Activated CD4-positive, alpha-beta T cell treated with anti-CD3 and anti-CD28 coated beads, Interleukin-10, Interleukin-2, amounts not matched to agents 100 ng/mL and 50 ng/mL, durations not matched to agents 16 hours and 8 hours (primary cell): ENCODE data around the gene PRSS8.
"Not testable (repeated sequence)": the region's sequence is repeated elsewhere in the genome, so short reads cannot be mapped to it uniquely, and the experiment has no call there.

Experiments
- DNase-seq: peaks from one replicate; pipeline ENCODE4 v3.0.0-alpha.2; 2020

Gene PRSS8

DNA sequence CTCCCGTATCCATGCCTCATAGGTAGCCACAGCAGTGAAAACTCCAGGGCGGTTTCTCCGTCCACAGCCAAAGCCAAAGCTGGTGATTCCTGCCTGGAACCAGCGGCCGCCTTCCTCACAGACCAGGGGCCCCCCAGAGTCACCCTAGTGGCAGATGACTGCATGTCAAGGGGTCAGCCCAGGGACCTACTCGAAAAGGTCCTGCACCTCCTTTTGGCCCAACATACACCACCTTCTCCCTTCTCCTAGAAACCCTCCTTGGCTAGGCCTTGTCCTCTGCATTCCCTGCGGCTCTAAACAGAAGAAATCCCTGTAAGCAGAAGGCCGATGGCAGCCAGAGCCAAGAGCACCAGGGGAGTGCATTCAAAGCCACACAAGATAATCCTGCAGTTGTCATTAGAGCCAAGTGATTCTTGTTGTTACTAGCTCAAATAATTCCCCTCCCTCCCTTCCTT is 8.2 kb upstream of the PRSS8 start:
- DNase-seq = no peak

DNA sequence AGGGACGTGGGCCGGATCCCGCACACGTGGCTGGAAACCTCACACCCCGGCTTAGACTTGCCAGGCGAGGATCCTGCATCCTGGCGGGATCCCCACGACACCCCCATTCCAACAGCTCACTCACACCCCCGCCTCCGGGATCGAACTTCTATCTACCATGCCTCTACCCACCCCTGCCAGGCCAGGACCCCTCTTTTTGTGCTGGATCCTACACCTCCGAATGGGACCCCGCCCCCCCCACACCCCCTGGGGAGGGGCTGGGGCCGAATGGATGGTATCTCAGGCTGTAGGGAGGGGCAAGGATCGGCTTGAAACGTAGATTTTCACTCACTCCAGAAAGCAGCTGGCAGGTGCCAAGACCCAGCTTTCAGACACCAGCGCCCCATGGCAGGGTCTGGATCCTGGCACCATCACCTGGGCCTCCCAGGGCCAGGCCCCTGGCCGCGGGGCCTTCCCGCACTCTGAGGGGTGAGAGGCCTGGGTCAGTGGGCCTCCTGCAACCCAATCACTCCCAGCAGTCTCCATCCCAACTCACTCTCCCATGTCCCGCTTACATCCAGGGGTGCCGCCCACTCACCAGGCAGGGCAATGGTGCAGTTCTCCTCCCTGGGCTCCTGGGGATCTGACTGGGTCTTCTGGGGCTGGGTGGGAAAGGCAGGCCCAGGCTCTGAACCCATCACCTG is 7.6 kb upstream of the PRSS8 start:
- no peak for DNase-seq

DNA sequence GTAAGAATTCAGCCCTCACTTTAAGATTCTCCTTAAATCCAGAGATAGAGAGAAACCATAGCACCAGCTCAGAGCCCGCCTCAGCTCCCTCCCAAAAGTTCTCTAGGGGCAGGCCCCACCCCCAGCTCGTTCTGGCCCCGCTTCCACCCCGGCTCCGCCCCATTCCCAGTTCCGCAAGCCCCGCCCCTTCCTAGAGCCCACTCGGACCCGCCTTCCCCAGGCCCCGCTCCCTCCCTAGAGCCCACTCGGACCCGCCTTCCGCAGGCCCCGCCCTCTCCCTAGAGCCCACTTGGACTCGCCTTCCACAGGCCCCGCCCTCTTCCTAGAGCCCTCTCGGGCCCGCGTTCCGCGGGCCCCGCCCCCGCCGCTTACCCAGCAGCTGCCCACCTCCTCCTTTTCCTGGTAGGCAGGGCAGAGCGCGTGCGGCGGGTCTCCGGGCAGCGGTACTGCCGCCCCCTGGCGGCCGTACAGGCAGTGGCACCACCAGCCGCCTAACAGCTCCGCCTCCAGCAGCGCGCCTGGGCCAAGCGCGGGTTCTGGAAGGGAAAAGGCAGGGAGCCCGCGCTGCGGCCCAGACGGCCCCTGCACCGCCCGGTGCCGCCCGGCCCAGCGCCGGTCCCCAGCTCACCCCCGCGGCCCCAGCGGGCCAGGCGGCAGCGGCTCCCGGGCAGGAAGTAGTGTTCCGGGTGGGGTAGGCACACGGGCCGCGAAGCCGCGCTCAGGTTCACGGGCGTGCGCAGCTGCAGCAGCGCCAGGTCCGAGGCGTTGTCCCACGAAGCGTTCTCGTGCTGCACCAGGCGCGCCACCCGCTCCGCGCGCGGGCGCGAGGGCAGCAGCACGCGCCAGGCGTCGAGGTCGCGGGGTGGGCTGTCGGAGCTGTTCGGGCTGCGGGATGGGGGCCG is 6.8 kb upstream of the PRSS8 start:
- DNase-seq = peak; percentile 100

DNA sequence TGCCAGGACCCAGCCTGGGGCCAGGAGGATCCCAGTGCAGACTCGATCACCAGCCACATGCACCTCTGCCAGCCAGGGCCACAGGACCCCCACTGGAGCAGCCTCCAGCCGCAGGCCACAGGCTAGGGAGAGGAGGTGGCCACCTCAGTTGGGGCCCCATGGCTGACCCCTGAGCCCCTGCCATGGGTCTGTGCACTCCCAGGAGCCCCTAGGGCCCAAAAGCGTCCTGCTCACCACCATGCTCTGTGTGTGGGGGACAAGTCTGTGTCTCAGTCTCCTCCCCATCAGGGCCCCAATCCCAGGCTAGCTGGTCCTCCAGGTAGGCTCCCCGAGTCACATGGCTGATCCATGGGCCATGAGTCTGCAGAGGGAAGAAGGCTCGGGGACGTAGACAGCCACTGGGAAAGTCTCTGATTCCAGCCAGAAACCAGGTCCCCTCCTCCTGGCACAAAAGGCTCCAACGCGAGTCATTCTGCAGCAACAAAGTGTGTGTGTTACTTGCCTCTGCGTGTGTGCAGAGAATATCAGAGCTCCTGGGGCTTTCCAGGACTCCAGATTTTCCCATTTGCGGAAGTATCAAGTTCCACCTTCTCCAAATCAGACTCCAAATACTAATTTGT is 6.1 kb upstream of the PRSS8 start:
- no peak for DNase-seq

DNA sequence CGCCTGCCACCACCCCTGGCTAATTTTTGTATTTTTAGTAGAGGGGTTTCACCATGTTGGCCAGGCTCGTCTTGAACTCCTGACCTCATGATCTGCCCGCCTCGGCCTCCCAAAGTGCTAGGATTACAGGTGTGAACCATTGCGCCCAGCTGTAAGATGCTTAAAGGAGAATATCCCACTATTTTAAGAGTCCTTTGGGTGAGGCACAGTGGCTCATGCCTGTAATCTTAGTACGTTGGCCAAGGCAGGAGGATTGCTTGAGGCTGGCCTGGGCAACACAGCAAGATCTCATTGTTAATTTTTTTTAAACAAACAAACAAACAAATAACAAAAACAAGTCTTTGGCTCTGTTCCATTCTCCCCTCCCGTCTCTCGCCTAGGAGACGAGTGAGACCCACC is 5.5 kb upstream of the PRSS8 start:
- not testable (repeated sequence) for DNase-seq

DNA sequence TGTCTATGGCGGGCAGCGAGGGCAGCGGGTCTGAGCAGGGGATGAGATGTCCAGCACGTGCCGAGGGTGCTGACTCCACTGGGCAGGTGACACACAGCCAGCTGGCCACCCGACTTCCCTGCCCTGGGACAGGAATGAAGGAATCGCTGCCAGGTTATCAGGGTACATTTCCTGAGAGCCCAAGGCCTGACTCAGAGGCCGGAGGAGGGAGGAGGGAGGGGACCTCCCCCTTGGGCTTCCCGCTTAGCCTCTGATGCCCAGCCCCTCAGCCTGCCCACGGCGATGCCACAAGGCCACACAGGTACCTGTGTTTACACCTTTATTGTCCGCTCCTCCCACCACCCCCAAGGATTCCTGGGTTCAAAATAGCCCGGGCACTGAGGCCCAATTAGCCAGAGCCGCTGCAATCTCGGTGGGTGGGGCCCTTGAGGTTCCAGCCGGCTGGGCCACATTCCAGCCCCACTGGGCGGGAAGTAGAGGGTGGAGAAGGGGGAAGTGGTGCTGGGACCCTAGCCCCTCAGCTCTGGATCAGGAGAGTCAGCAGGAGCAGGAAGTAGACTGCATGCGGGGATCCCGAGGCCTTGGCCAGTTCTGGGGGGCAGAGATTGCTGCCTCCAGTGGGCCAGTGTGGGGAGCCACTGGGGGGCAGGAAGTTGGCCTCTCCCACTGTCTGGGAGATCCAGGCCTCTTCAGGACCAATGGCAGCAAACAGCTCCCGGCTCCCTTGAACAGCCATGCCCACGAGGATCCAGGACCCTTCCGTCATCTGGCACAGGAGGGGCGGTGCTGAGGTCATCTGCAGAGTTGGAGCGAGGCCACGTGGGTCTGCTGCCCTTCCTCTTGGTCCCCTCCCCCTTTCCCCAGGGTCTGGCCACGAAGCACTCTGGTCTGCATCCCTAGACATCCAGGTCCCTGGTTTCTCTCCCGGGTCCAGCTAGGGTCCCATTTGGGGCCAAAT is 3.4 kb upstream of the PRSS8 start:
- no peak for DNase-seq

DNA sequence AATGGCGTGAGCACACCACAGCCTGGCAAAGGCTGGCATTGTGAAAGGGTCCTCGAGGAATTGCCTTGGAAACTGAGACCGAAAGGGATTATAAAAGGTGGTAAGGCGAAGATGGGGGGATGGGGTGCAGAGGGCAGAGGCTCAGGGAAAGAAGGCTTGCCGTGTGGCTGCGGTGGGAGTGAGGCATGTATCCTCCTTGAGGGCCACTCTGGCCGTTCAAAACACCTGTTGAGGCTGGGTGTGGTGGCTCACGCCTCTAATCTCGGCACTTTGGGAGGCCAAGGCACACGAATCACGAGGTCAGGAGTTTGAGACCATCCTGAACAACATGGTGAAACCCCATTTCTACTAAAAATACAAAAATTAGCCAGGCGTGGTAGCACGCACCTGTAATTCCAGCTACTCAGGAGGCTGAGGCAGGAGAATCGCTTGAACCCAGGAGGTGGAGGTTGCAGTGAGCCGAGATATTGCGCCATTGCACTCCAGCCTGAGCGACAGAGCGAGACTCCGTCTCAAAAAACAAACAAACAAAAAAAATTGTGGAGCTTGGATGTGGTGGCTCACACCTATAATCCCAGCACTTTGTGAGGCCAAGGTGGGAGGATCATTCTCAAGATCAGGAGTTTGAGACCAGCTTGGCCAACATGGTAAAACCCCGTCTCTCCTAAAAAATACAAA is 1.4 kb upstream of the PRSS8 start:
- DNase-seq = not testable (repeated sequence)

DNA sequence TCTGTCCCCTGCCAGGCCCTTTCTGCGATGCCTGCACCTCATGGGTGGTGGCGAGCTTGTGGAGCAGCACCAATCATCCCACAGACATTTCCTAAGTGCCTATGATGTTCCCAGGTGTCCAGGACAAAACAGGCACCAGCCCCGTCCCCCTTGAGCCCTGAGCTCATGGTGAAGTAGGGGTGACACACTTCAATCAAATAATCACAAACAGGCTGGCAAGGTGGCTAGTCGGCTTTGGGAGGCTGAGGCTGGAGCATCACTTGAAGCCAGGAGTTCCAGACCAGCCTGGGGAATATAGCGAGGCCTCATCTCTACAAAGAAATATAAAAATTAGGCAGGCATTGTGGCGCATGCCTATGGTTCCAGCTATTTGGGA is 748 bp upstream of the PRSS8 start:
- DNase-seq = no peak

DNA sequence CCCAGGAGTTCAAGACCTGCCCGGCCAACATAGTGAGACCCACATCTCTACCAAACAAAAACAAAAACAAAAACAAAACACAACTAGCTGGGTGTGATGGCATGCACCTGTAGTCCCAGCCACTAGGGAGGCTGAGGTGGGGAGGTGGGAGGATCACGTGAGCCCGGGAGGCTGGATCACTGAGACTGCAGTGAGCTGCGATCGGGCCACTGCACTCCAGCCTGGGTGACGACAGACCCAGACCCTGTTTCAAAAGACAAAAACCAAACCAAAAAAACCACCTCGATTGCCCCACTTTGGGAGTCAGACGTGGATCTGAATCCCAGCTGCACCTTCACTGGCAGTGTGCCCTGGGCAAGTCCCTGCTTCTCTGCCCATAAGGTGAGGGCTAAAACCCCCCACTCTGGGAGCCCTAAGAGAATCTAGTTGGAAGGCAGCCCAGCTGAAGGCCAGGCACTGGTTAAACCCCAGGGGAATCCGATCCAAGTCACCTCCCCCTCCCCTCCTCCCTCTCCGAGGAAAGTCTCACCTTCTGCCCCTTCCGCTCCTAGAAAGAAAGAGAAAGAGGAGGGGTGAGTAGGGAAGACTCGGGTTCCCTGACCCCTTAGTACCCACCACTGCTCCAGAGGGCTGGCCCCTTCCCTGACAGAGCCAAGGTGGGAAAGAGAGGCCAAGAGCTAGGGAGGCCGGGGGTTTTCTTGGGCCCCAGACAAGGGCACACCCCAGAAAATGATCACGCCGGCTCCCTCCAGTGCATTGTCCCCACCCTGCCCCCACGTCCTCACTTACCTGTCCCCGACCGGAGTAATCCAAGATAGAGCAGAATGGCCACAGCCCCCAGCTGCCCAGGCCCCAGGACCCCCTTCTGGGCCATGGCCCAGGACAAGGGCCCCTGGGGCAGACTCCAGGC is 647 bp downstream of the PRSS8 start:
- no peak for DNase-seq

DNA sequence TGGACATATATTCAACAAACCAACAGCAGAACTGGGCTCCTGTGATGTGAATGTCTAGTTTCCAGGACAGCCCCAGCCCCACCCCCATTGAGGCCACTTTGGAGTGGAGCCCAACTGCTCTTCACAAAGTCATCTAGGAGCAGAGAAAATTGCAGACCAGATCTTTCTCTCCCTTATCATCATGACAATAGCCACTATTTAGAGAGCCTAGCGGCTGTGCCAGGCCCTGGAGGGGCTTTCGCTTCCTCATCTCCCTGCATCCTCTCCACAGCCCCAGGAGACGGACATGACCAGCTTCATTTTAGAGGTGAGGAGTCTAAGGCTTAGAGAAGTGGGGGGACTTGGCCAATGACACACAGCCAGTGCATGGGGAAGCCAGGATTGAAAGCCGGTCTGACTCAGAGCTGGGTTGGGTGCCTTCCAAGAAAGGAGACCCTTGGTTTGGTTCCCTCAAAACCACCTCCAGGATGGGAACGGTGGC is 1.4 kb downstream of the PRSS8 start:
- no peak for DNase-seq

DNA sequence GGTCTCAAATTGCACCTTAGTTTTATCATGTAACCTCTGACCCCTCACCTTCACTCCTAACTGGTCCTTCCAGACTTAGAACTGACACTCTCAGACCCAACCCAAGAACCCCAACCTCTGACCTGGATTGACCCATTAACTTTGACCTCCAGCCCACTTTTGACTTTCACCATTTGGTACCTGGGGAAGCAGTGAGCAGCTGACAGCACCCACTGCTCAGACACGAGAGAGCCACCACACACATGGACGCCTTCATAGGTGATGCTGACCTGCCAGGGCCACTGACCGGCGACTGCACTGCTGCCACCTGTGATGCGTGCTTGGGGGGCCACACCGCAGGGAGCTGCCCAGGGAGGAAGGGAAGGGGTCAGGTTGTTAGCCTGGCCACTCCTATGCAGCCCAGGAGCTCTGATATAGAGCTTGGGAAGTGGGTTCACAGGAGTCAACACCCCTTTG is 2.5 kb downstream of the PRSS8 start:
- DNase-seq = no peak

DNA sequence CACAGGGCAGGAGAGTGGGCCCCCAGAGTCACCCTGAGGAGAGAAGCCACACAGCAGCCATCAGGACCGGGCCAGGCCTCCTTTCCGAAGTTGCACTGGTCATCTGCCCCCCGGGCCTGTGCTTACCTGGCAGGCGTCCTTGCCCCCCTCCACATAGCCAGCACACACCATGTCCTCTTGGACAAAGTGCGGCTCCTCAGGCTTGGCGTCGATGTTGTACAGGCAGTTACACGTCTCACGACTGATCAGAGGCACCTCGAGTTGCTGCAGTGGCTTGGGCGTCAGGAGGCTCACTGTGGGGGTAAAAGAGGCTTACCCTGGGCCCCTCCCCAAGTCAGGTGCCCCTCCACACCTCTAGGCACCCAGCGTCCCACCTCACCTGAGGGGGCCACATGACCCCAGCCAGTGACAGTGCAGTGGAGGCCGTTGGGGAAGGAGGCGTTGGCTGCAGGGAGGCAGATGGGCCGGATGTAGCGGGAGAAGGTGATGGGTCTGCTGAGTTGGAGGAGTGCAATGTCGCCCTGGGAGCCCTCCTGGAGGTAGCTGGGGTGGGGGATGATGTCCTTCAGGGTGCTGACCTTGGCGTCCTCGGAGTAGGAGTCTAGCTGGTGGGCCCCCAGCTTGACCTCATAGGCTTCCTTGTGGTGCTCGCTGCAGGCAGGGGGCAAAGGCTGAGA is 3.1 kb downstream of the PRSS8 start:
- DNase-seq = no peak

DNA sequence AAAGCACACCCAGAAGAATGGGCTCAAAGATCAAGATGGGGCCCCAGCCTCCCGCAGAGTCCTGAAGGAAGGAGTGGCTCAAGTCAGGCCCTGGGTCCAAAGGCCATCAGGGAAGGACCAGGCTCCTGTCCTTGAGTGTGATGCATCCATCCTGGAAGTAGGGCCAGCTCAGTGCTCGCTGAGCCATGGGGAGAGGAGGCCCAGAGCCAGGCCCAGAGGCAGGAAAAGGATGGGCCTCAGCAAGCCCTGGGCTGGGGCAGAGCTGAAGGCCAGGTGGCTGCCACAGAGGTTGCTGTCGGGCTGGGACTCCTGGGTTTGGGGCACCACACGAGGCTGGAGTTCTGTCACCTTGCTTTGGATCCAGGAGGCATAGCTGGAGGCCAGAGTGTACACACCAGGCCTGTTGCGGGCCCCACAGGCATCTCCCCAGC is 3.7 kb downstream of the PRSS8 start:
- DNase-seq = no peak

DNA sequence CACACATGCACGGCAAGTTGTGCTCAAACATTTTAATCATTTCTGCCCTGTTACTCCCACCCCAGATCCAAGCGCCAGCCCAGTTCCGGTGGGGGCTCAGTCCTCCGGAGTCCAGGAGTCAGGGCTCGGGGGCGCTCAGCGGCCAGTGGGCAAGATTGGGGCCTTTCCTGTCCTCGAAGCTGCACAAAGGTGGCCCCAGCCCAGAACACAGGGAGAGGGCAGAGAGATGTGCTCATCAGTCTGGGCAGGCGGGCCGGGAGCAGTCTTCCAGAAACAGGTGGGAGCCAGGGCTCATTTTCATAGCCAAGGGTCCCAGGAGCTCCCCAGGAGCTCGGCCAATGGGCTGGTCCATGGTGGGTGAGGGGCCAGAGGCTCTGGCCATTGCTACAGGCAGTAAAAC is 4.1 kb downstream of the PRSS8 start:
- no peak for DNase-seq

DNA sequence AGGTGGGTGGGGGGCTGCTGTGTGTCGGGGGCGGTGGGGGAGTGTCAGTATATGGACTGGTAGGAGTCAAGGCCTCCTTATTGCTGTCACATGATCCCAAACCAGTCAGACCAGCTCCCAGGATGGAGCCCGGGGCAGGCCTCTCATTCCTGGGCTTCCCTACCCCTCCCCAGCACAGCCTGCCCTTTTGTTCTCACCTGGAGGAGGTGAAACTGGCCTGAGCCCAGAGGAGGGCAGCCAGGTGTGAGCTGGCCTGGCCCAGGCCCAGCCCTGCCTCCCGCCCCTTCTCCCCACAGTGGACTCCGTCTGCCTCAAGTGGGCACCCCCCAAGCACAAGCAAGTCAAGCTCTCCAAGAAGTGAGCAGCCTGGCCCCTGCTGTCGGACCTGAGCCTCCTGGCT is 4.6 kb downstream of the PRSS8 start:
- DNase-seq = no peak

DNA sequence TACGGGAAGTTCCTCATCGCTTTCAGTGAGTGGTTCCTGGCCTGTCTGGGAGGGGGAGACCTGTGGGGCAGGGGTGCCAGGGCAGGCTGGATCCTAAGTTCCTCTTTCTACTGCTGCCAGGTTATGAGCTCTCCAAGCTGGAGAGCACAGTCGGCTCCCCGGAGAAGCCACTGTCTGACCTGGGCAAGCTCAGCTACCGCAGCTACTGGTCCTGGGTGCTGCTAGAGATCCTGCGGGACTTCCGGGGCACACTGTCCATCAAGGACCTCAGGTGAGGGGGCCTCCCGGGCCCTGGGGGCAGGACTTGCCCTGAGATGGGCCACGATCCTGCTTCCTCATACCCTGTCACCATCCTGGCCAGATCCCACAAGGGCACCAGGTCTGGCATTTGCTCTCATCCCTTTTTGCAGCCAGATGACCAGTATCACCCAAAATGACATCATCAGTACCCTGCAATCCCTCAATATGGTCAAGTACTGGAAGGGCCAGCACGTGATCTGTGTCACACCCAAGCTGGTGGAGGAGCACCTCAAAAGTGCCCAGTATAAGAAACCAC is 5.1 kb downstream of the PRSS8 start:
- DNase-seq = no peak

DNA sequence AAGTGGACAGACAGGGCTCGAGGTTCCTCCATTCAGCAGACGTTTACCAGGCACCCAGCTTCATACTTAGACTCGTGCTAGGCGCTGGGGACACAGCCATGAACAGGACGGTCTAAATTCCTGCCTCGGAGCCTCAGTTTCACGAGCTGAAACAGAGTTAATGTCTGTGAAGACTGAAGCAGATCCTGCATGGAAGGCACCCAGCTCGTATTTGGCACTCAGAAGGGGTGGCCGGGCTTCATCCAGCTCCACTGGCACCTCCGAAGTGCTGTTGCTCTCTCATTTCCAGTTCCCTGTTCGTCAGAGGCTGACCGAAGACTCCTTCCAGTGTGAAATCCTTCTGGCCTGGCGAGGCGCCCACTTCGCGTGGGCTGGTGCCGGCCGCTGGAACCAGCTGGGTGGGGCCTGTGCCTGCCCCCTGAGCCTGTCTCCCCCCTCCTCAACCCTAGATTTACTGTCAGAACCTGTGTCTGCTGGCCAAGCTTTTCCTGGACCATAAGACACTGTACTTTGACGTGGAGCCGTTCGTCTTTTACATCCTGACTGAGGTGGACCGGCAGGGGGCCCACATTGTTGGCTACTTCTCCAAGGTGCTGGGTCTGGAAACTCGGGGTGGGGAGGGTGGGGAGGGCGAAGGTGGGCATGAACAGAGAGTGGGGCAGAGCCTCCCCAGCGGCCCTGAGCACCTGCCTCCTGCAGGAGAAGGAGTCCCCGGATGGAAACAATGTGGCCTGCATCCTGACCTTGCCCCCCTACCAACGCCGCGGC is 5.8 kb downstream of the PRSS8 start:
- DNase-seq = no peak

DNA sequence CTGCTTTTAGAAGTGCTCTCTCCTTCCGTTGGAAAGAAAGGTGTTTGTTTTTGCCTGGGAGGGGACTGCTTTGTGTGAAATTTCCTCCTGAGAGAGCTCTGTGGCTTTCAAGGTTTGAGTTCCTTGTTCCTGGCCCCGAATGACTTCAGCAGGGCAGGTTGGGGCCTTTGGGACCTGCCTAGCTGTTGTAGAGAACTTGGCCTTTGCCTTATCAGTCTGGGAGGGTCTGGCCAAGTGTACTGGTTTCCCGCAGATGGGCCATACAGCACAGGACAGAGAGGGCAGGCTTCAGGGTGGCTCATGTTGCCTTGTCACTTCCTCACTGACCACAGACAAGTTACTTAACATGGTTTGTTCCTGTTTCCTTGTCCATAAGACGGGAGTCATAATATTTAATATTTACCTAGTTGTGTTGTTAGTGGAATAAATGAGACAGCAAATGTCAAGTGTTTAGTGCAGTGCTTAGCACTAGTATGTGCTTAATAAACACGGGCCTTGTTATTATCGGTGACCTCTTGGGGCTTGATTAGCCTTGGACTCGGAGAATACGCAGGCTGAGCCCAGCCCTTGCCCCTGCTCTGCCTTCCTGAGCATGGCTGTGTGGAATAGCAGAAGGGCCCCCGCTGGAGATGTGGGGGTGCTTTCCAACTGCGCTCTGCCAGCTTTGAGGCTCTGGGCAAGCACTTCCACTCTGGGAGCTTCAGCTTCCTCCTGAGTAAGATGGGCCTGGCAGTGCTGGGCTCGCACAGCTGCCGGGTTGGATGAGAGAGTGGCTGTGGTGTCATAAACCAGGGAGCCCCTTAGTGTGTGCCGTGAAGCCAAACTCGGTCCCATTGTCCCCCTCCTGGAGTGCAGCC is 6.6 kb downstream of the PRSS8 start:
- no peak for DNase-seq
